ENCODE measurements around the gene NTHL1.

NTHL1 gene

DNA sequence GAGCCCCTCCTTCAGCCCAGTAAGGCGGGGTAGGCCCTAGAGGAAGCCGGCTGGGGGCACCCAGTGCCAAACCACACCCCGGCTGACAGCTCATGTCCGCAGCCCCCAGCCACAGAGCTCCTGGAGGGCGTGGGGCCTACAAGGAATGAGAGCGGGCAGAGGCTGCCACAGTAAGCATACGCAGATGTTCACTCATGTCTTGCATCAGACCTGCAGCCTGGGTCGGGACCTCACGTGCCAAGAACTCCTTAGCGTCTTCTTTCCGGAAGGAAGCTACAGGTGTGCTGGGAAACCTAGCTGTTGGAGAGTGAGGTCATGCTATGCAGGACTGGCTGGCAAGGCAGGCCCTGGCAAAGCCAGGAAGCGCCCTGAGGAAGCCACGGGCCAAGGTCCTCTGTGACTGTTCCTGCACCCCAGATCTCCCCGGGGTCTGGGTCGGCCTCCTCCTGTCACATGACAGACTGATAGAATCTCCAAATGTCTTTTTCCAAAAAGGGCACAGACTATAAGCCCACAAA, 39.6 kb downstream of the NTHL1 start:
- DNase-seq (ENCODE audit: low spot score) = peak; percentile 50

DNA sequence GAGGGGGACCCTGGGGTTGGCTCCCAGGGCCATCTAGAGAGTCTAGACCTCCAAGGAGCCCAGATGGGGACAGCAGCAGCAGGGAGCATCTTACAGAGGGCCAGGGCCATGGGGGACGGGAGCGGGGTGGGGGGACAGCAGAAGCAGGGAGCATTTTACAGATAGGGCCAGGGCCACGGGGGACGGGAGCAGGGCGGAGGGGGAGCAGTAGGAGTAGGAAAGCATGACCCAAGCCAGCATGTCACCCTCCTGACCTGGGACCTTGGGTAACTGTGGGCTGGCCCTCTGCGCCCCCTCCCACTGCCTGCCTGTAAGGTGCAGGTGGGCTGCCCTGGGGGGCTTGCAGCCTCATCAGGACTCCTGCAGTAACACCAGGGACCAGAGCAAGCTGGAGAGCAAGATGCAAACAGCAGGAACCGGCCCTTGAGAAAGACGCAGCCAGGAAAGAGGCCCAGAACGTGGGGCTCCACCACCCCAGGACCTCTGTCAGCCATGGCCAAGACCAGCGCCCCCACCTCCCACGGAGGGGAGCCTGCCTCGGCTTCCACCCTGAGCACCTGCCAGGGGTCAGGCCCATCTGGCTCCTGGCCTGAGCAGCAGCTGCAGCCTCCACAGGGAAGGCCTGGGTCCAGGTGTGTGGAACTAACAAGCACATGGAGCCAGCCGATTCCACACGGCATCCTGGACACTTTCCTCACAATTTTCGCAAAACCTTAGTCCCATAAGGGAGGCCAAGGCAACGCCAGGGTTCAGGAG, 40.4 kb downstream of the NTHL1 start:
- DNase-seq (ENCODE audit: low spot score) = no peak

- DNase-seq (ENCODE audit: low spot score) = no peak
Measured at GRCh38 chr16:2006317-2006716, 41.3 kb downstream of the NTHL1 start.

- no peak for DNase-seq (ENCODE audit: low spot score)
Measured at GRCh38 chr16:2005646-2006045, 42.0 kb downstream of the NTHL1 start.

- DNase-seq (ENCODE audit: low spot score) = no peak
Measured at GRCh38 chr16:2004795-2005517, 42.7 kb downstream of the NTHL1 start.

DNA sequence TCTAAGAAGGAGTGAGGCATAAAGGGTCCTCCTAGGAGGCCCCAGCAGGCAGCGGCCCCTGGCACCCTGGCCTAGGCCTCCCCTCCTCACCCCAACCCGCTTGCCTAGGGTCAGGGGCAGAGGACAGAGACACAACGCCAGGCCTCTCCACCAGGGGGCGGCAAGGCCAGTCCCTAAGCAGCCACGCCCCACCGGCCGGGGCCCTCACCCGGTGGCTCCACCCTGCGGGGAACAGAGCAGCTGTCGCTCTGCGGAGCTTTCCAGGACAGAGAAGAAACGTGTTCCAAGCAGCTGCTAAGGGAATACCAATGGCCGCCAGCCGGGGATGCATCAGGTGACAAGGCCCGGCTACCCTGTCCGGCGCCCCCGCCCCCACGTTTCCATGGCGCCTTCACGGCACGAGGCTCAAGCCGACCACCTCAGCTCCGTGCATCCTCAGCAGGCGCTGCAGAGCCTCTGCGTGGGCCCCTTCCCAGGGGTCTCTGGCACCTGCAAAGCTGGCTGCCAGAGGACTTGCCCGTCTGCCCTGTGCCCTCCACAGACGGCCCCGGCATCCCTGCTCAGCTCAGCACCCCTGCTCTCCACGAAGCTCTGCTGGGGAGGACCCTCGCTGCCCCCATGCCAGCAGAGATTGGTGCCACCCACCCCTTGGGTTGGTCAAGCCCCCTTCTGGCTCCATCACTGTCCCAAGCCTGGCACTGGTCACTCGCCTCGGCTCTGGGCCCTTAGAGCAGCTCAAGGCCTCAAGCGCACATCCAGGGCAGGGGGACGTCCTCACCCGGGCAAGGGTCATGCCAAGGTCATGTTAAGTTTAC, 43.6 kb downstream of the NTHL1 start:
- peak; percentile 56 for DNase-seq (ENCODE audit: low spot score)

DNA sequence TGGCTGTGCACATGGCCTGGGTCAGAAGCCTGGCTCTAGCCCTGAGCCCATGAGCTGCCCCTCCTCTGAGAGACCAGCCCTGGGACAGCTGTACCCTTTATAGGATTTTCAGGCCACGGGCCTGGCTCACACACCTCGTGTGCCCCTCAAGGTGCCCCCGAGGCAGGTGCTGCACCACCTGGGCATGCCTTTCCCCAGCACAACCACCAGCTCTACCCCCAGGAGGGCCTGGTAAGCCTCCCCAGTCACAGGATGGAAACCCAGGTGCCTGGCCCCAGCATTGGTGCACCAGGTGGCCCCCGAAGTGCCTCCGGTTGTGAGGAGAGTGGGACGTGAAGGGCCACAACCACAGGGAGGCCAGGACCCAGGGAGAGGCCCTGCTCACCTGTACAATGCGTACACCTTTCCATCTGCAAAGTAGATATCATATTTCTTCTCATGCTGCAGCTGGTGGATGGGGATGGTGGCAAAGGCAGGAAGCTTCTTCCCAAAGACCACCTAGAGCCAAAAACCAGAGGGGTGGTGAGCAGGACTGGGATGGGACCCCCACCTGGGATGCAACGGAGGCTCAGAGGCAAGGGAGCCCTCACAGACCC, 44.3 kb downstream of the NTHL1 start:
- no peak for DNase-seq (ENCODE audit: low spot score)

GRCh38 chr16:2002406-2003230, 45.0 kb downstream of the NTHL1 start:
- DNase-seq (ENCODE audit: low spot score) = no peak

DNA sequence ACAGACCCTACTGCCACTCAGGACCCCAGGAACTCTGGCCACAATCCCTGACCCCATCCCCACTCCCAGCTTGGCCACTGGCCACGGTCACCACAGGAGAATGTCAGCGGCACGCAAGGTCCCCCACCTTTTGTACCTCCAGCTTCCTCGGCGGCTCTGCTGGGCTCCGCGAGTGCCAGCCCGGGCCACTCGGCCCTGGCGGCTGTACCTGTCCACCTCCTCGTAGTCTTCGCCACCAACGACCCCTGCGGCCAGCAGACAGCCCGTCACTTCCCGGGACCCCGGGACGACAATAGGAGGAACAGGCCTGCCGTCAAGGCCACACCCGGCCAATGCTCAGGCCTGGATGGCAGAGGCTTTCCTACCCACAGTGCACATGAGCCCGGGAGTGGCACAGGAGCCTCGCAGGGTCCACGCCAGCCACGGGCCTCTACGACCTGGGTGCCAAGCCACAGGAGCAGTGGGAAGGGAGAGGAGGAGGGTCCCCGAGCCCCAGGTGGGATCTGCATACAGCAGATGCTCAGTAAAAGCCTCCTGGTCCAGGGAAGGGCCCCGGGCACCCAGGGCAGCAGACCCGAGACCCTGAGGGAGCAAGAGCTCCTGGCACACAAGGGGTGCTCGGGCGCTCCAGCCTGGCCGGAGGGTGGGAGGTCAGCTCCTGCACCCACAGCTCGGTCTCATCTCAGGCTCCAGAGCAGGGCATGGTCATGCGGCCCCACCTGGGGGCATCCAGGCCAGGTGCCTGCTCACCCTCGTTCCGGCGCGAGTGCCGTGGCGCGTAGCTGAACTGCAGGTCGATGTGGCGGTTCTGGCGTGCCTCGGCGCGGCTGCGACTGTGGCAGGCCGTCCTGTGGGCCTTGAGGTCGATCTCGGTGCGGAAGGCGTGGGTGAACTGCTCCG, 45.9 kb downstream of the NTHL1 start:
- DNase-seq (ENCODE audit: low spot score) = no peak

DNA sequence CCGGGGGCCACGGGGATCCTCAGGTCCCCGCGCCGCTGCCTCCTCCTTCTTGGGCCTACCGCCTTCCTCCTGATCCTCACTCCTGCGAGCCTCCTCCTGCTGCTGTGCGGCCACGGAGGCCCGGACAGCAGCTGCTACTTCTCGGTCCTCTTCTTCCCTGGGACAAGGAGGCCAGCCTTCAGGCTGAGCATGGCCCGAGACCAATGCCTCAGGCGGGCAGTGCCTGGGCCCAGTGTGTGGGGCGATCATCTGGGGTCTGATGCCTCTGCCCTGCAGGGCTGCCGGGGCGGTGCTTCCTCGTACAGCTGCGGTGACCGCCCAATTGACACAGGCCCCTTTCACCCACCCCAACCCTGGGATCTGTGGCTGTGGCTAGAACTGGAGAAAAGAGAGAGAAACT, 46.6 kb downstream of the NTHL1 start:
- no peak for DNase-seq (ENCODE audit: low spot score)

DNA sequence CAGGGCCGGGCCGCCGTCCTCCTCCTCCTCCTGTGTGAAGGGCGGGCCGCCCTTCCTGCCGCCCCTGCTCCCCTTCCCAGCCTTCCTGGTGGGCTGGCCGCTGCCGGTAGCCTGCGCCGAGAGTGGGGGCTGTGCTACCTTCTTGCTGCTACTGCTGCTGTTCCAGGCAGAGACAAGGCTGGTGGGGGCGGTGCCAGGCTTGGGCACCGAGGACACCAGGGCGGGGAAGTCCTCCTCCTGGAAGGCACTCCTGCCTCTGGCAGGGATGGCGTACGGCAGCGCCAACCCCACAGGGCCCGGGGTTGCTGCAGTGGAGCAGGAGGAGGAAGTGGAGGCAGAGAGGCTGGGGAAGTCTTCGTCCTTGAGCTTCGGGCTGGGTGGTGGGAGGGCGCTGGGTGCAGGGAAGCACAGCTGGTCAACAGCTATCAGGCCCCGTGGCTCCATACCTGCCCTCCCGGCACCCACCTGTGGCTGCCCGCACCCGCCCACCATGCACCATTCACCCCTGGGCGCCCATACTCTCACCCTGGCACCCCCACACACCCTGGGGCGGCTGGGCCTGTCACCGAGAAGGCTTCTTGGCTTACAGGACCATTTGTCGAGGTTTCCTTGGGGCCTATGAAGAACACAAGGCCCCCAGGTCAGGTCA, 47.6 kb downstream of the NTHL1 start:
- DNase-seq (ENCODE audit: low spot score) = no peak

DNA sequence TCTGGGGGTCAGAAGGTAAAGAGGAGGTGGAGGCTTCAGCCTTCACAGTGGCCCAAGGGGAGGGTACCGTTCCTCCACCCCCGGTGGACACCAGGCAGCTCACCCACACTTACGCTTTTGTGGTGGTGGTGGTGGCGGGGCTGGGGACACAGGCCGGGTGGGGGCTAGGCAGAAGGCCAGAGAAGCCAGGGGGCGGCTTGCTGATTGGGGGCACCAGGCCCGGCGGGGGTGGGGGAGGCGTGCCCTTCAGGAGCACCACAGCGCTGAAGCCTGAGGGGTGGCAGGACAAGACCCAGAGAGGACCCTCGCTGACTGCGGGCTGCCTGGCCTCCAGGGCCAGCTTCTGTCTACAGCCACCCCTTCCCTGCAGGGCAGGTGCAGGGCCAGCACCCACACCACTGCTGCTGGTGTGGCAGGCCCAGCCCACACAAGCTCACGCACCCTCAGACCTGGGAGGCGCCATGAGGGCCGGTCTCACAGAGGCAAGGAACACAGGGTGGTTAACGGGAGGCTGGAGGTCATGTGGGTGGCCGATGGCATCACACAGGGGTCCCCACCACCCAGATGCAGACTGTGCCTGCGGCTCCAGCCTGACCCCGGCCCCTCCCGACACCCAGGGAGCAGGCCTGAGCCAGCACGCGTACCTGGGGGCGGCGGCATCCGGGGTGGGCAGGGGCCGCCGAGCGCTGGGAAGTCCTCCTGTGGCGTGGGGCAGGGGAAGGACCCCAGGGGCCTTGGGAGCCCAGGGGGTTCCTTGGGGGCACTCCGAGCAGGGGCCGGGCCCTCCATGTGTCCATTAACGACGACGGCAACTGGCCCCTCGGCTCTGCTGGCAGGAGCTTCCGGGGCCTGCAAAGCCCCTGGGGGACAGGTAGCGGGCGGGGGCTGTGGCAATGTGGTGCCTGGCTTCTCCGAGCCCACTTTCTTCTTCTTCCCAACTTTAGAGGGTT, 48.5 kb downstream of the NTHL1 start:
- no peak for DNase-seq (ENCODE audit: low spot score)

- no peak for DNase-seq (ENCODE audit: low spot score)
Measured at GRCh38 chr16:1998360-1998835, 49.2 kb downstream of the NTHL1 start.

GRCh38 chr16:1997494-1998359, 49.9 kb downstream of the NTHL1 start:
- no peak for DNase-seq (ENCODE audit: low spot score)

GRCh38 chr16:1993731-1994131, 53.9 kb downstream of the NTHL1 start:
- DNase-seq (ENCODE audit: low spot score) = no peak

DNA sequence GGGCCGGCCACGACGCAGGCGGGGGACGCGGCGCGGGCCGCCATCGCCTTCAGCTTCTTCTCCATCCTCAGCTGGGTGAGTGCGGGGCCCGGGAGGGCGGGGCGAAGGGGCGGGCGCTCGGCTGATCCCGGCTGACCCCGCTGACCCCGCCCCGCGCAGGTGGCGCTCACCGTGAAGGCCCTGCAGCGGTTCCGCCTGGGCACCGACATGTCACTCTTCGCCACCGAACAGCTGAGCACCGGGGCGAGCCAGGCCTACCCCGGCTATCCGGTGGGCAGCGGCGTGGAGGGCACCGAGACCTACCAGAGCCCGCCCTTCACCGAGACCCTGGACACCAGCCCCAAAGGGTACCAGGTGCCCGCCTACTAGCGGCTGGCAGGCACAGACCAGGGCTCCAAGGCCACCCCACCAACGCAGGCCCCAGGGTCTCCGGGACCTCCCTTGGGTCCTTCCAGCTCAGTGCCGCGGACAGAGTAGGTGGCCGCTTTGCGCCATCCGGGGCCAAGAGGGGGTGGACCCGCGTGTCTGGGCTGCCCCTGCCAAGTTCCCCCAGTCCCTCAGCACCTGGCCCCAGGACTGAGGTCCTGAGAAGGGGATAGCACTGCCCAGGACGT, 54.8 kb downstream of the NTHL1 start:
- no peak for DNase-seq (ENCODE audit: low spot score)

Data from LoVo (cell line).